ENCODE results near the gene CCNB1IP1.
A peak's percentile ranks its signal among the peaks of the same experiment; 100 is the strongest.
"Not testable (repeated sequence)": the region's sequence is repeated elsewhere in the genome, so short reads cannot be mapped to it uniquely, and the experiment has no call there.

Gene CCNB1IP1

DNA sequence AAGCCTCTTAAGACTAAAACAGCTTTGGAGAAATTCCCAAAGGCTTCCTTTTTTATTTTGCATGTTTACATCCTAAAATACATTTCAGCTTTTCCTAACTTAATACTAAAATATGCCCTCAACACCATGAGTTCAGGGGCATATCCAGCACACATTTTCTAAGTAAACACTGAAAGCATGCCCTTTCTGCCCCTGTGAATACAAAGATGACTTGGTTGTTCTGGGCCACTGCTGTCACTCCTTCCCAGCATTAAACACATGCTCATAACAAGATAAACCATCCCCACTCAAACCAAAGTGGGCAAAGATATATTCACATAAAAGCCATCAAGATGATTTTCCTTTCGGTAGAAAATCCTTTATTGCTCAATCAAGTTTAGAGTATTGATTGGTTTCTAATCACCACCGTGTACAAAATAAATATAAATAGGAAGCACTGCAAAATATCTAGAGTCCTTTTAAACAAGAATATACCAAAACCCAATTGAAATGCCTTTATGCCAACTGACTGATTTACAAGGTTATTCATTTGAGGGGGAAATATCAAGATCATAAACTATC is 1.9 kb downstream of the CCNB1IP1 start:
- no peak for DNase-seq

DNA sequence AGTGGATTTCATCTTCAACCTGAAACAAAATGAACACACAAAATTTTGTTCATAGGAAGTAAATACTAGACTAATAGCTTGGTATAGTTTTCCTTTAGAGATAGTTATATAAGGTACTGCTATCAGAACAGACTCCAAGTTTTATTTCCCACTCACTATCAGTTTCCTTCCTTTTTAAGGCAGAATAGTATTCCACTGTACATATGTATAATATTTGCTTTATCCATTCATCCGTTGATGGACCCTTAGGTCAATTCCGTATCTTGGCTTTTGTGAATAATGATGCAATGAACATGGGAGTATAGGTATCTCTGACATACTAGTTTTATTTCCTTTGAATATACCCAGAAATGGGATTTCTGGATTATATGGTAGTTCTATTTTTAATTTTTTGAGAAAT is 3.7 kb downstream of the CCNB1IP1 start:
- no peak for DNase-seq

DNA sequence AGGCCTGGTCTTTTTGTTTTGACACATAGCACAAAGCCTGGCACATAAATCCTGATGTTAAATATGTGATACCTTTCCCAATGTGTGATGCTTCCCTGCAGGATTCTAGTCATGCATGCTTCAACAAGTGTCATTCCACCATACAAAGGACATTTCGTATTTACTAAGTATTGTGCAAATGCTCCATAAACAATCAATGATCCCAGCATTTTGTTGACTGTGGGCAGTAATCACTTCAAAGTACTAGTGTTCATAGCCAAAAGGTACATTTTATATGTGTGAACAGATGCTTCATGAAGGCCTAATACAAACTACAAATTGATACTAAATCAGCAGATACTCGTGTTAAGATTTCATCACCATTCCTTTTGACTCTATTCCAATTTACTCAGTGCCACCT is 4.4 kb downstream of the CCNB1IP1 start:
- no peak for DNase-seq

DNA sequence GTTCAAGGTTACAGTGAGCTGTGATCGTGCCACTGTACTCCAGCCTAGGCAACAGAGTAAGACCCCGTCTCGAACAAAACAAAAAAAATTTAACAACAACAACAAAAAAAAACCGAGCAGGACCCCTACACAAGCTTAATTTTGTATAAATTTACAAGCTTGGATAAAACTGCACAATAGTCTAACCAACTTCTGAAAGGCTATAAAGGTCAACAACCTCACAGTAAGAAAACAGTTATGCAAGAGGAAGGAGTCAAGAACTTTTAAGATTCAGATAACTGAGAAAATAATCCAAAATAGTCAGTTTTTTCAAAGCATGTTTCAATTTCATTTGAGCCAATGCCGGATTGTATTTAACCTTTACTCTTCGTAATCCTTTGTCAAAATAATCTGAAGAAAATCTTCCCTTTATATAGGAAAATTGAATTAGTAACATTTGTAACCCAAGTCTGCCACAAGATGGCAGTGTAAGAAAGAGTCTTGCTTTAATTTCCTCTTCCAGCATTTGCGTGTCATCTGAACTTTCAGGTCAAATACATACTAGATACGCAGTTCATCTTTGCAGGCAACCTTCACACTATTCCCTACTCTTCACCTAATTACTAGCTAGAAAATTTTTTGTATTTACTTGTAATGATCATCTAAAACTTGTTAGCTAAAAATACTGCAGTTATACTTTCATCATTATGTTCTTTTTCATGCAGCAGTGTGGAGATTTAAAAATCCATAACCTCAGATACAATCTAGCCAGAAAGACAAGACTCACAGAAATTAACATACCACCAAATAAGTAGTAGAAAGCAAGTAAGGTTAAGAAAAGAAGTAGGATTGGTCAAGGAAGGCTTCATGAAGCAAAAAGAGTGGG is 5.8 kb downstream of the CCNB1IP1 start:
- DNase-seq = peak; percentile 57

DNA sequence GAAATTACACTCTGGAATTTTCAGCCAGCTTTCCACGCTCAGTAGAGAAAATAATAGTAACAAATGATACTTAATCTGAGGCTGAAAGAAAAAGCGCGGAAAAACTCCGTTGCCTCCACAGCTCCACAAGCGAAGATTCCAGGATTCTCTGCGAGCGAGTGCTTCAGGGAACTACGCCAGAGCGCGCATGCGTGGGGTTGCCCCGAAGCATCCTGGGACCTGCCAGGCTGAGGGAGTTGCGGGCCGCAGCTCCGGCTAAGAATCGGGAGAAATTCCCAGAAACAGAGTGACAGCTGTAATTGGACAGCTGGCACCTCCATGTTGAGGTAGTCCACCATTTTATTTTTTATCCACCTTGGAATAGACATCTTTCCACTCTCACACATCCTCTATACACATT is 15.4 kb downstream of the CCNB1IP1 start:
- no peak for DNase-seq

DNA sequence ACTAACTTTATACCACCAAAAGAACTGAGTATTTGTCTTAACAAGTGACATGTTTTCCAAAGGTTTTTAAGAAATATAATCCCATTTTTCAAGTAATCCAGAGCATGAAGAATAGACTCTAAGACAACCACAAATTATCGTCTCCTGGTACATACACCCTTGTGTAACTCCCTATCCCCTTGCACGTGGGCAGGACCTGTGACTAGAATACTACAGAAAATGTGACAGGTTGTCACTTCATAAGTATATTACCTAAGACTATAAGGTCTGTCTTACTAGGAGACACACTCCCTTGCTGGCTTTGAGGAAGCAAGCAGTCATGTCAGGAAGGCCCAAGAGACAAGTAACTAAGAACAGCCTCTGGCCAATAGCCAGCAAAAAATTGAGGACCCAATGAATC is 19.1 kb downstream of the CCNB1IP1 start:
- no peak for DNase-seq

DNA sequence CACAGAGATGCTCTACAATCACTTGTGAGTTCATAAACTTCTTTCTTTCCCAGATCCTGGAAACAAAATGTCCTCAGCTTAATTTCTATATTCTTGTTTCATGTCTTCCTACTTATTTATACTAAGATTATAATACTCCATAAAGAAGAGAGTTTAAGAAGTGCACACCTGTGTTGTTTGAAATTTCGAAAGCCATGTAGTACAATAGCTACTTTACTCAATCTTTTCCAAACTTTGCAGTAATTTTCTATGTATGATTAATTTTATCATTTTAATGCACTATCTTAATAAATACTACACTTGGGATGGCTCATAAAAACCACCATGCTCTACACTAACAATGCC is 27.0 kb downstream of the CCNB1IP1 start:
- no peak for DNase-seq

DNA sequence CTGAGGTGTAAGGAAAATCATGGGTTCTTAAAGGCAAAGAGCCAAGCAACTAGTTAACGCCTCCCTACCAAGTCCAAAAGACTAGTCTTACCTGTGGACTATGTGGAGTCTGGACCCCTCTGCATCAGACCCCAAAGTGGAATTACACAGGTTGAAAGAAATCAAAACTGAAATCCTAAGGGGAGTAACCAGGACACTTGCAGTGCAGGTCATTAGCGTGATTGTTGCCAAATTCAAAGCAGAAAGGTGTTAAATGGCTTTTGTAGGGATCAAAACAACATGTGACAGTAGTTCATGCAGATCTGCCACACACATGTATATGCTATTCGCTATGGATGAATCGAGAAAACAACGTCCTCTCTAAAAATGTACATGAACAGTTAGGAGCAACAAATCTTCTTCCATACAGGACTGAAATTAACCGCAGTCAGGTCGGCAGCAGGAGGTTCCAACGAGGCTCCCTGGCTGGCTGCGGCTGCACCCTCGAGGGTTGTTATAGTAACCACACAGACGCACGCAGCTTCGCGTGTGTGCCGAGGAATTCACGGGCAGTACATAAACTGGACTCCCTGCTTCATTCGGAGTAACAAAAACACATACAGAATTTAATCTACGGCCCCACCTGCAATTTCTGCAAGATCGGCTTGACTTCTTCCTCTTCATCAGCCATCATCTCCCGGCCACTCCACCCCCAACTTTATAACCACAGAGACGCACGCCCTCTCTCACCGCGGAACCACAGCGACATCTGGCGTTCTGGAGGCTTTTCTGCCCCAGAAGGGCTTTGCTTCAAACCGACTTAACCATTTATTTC is 27.6 kb downstream of the CCNB1IP1 start, which contains the start of gene TTC5:
TTC5 (minus strand) TSS at position 687 of the 814 bp plus-strand sequence; CDS start at position 673, 14 bp downstream.
- peak; percentile 82 for DNase-seq

DNA sequence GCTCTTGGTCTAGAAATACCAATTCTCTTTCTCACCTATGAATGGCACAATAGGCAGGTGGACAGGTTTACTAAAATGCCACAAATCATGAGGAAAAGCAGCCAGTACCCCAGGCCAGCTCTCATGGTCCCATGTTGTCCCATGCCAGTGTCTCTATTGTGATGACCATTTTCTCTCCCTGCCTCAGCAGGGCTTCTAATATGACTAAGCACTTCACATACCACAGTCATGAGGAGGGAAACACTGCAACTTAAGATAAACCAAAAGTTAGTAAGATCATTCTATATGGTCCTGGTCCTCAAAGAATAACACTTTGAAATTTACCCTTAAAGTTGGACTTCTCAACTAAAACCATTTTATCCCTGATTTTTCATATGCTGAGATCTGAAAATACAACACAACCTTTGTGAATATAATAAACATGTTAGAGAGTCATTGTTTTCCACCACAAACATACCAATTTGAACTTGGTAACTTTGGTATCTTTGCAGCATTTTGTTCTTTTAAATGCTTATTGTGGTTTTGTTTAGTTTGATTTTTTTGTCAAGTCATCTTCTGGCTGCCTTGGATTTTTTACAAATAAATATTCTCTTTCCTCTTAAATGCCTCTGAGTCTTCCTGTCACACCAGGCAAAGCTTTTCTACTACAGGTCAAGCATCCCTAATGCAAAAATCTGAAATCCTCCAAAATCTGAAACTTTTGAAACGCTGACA is 30.9 kb downstream of the CCNB1IP1 start:
- DNase-seq = peak; percentile 10

DNA sequence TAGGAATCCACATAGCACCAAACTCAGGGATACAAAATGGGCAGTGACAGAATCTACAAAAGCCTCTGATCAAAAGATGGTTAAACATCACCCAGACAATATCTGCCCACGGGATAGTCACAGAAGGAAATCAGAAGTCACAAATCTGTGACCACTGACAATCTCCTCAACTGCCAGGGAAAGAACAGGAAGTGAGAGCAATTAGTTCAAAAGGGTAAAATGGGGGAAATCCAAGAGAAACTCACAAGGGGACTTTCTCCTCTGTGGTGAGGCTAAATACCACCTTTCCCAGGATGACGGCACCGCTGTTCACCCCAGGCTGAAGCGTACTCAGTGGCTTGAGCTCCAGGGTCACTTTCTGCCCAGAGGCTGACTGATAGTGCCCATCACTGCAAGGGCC is 38.0 kb downstream of the CCNB1IP1 start:
- DNase-seq = no peak

DNA sequence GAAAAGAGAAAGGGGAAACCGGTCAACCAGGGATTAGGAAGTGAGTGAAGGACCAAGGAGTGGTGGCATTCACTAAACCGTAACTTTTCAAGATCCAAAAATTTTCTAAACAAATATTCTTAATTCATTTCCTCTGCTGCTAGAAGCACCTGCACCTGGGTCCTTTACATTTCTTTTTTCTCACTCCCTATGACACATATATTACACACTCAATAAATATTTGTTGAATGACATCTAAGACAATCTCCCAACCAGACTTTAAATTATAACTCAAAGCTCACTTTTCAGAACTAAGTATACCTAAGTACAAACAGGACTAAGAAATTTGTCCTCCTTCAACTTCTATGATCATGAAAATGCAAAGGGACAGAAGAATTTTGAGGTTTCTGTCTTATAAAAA is 38.4 kb downstream of the CCNB1IP1 start:
- DNase-seq = no peak

DNA sequence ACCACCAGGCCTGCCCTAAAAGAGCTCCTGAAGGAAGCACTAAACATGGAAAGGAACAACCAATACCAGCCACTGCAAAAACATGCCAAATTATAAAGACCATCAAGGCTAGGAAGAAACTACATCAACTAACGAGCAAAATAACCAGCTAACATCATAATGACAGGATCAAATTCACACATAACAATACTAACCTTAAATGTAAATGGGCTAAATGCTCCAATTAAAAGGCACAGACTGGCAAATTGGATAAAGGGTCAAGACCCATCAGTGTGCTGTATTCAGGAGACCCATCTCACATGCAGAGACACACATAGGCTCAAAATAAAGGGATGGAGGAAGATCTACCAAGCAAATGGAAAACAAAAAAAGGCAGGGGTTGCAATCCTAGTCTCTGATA is 51.1 kb downstream of the CCNB1IP1 start:
- not testable (repeated sequence) for DNase-seq

DNA sequence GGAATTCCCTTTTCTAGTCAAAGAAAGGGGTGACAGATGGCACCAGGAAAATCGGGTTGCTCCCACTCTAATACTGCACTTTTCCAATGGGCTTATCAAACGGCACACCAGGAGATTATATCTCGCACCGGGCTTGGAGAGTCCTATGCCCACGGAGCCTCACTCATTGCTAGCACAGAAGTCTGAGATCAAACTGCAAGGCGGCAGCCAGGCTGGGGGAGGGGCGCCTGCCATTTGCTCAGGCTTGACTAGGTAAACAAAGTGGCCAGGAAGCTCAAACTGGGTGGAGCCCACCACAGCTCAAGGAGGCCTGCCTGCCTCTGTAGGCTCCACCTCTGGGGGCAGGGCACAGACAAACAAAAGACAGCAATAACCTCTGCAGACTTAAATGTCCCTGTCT is 52.8 kb downstream of the CCNB1IP1 start:
- not testable (repeated sequence) for DNase-seq

DNA sequence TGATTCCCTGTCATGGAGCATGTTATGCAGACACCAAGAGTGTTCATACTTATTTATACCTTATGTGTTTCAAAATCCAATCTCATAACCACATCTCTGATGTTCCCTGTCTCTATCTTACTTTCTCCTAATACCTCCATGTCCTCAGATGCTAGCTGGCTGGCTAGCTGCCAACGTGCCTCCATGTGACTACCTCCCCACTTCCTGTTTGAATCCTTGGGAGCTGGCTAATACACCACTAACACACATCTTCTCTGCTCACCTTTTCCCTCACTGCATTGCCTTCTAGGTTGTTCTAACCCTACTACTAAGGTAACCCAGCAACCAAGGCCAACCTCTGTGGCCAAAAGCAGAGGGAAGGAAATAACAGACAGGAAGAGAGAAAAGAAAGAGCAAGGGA is 54.7 kb downstream of the CCNB1IP1 start:
- peak; percentile 4 for DNase-seq

DNA sequence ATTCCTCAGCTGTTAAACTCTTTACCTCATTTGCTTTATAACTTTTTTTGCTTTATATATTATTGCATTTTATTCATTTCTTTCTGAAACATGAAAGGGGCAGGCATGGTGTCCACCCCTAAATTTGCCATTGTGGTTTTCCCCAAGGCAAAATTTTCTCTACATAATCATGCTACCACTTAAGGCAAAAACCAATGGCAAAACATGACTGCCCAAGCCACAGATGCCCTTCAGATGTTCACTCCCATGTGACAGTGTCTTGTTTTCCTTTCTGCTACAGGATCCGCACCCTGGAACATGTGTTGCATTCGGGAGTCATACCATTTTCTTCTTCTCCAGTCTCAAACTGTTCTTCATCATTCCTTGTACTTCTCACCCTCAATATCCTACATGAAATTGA is 55.7 kb downstream of the CCNB1IP1 start:
- DNase-seq = no peak

DNA sequence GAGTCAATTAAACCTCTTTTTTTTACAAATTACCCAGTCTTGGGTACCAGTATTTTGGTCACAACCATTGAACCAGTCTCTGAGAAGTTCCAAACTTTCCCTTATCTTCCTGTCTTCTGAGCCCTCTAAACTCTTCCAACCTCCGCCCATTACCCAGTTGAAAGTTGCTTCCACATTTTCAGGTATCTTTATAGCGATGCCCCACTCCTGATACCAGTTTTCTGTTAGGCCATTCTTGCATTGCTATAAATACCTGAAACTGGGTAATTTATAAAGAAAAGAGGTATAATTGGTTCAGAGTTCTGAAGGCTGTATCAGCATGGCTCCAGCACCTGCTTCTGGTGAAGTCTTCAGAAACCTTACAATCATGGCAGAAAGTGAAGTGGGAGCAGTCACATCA is 59.0 kb downstream of the CCNB1IP1 start:
- DNase-seq = no peak

DNA sequence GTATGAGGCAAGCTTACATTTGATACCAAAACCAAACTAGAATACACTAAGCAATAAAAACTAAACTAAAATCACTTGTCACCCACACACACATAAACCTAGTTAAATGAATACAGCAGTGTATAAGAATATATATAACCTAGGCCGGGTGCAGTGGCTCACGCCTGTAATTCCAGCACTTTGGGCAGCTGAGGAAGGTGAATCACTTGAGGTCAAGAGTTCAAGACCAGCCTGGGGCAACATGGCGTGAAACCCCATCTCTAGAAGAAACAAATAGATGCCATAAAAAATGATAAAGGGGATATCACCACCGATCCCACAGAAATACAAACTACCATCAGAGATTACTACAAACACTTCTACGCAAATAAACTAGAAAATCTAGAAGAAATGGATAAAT is 68.7 kb downstream of the CCNB1IP1 start:
- not testable (repeated sequence) for DNase-seq

DNA sequence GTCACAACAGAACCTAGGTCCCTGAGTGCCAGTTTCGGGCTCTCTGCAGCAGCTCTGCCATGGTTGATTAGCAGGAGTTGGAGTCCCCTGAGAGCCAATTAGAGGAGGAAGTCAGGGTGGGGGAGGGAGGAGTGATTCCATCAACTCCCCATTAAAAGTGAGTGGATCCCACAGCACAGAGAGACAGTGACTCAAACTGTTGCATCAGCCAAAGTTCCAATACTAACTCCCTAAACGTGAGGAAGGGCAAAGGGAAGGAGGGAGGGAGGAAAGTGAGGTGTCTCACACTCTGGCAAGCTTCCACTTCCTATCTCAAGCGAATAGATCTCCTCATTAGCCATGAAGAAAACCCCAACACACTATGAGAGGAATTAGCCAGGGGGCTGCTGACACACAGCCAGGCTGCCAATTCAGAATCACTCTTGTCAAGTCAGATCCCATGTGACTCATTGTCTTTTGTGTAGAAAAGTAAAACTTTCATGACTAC is 70.4 kb downstream of the CCNB1IP1 start:
- DNase-seq = peak; percentile 80

Measured in fibroblast of skin of abdomen (primary cell).